H1 (cell line): Measurements from ENCODE around the gene IFIT5. TPM values are rescaled to one million over a fixed set of nuclear protein-coding genes. Genes with fewer than 3 reads are reported as not detected.

Source experiments
- CTCF ChIA-PET: fragments of 300-600 bp; sonication (Branson Sonifier 250); formaldehyde crosslinking; loops from one replicate; lab custom pipeline; 2021; ENCODE audit not compliant: partially characterized antibody; lab: Charles Lee
- POLR2A ChIA-PET: fragments of 300-600 bp; sonication (Branson Sonifier 250); formaldehyde crosslinking; loops from one replicate; lab custom pipeline; 2021; ENCODE audit warnings: inconsistent platforms; ENCODE audit not compliant: partially characterized antibody; lab: Charles Lee
- DNase-seq, 2 experiments: peaks; one replicate each; pipeline versions ENCODE4 v3.0.0 to v3.0.0-alpha.2; 2010 to 2022; ENCODE audit warnings: low spot score in 2 of 2, low read depth in 1 of 2, mixed read lengths in 1 of 2
- FAIRE-seq: peaks from 2 replicates; lab custom pipeline; 2011; peaks lifted over from hg19 to GRCh38; lab: Jason Lieb, UNC
- H2AFZ ChIP-seq: 2 replicates; pipeline ENCODE4 v1.8.1; 2012; ENCODE audit warnings: low read length, inconsistent platforms
- H2AK5ac ChIP-seq: 2 replicates; pipeline ENCODE4 v1.6.1; 2013; ENCODE audit warnings: low read depth, low read length
- H2BK120ac ChIP-seq: replicated peaks from 2 replicates; pipeline ENCODE3; 2013; ENCODE audit warnings: low read depth, low read length, inconsistent platforms
- H2BK12ac ChIP-seq: 2 replicates; pipeline ENCODE4 v1.6.1; 2013; ENCODE audit warnings: low read depth, low read length
- H2BK15ac ChIP-seq: 2 replicates; pipeline ENCODE4 v1.6.1; 2013; ENCODE audit warnings: low read length
- H2BK20ac ChIP-seq: 2 replicates; pipeline ENCODE4 v1.6.1; 2013; ENCODE audit warnings: low read length
- H2BK5ac ChIP-seq: 2 replicates; pipeline ENCODE4 v1.6.1; 2013; ENCODE audit warnings: low read depth, low read length
- H3K14ac ChIP-seq: 2 replicates; pipeline ENCODE4 v1.6.1; 2013; ENCODE audit warnings: inconsistent platforms; ENCODE audit not compliant: insufficient read length
- H3K18ac ChIP-seq: 2 replicates; pipeline ENCODE4 v1.6.1; 2013; ENCODE audit warnings: low read length; ENCODE audit errors: extremely low read depth
- H3K23ac ChIP-seq: 2 replicates; pipeline ENCODE4 v1.6.1; 2013; ENCODE audit warnings: inconsistent platforms; ENCODE audit not compliant: insufficient read length
- H3K23me2 ChIP-seq: 2 replicates; pipeline ENCODE4 v1.6.1; 2013; ENCODE audit warnings: low read depth, low read length
- H3K27ac ChIP-seq: 2 replicates; pipeline ENCODE4 v1.6.1; 2011; ENCODE audit warnings: low read depth, low read length, inconsistent platforms
- H3K27me3 ChIP-seq, 4 experiments: replicated peaks in 1 of 4; 1 replicate in 1 of 4; 2 replicates in 3 of 4; pipeline versions ENCODE4 v1.6.1 to v1.8.1; 2011 to 2013; ENCODE audit warnings: low read length in 3 of 4, mild to moderate bottlenecking in 3 of 4, inconsistent platforms in 2 of 4, mixed read lengths in 2 of 4, moderate library complexity in 1 of 4; ENCODE audit not compliant: control insufficient read depth in 3 of 4, insufficient read depth in 3 of 4; ENCODE audit errors: extremely low read depth in 1 of 4
- H3K36me3 ChIP-seq, 4 experiments: 2 replicates each; pipeline versions ENCODE4 v1.6.1 to v1.8.1; 2011 to 2013; ENCODE audit warnings: mild to moderate bottlenecking in 4 of 4, low read length in 3 of 4, moderate library complexity in 2 of 4, control low read depth in 1 of 4, inconsistent platforms in 1 of 4; ENCODE audit not compliant: insufficient read depth in 4 of 4, control insufficient read depth in 2 of 4
- H3K4ac ChIP-seq: replicated peaks from 2 replicates; pipeline ENCODE3; 2013; ENCODE audit warnings: low read length, low read depth, mixed read lengths, inconsistent platforms; ENCODE audit not compliant: insufficient read length
- H3K4me1 ChIP-seq, 4 experiments: replicated peaks in 1 of 4; 1 replicate in 1 of 4; 2 replicates in 3 of 4; pipeline versions ENCODE4 v1.6.1 to v1.8.1; 2011 to 2013; ENCODE audit warnings: low read length in 3 of 4, inconsistent platforms in 2 of 4, mixed read lengths in 1 of 4; ENCODE audit not compliant: insufficient read depth in 4 of 4, control insufficient read depth in 3 of 4
- H3K4me2 ChIP-seq, 2 experiments: 2 replicates each; pipeline versions ENCODE4 v1.6.1 to v1.8.1; 2011 to 2013; ENCODE audit warnings: low read depth in 2 of 2, low read length in 2 of 2, control low read depth in 1 of 2, inconsistent platforms in 1 of 2, mild to moderate bottlenecking in 1 of 2; ENCODE audit not compliant: insufficient read depth in 1 of 2
- H3K4me3 ChIP-seq, 4 experiments: fragments of 200-600, 300-600 bp in 1 of 4; sonication (generic), shearing (Covaris generic), sonication (Bioruptor Twin) in 1 of 4; 2 replicates each; pipeline versions ENCODE4 v1.5.1 to v1.8.1; 2011 to 2016; ENCODE audit warnings: low read length in 4 of 4, low read depth in 3 of 4, control low read depth in 2 of 4, inconsistent platforms in 2 of 4, mild to moderate bottlenecking in 2 of 4, mixed read lengths in 1 of 4, moderate library complexity in 1 of 4; ENCODE audit not compliant: insufficient read depth in 2 of 4; ENCODE audit errors: extremely low read depth in 1 of 4
- H3K56ac ChIP-seq: replicated peaks from 2 replicates; pipeline ENCODE3; 2013; ENCODE audit warnings: low read depth, mild to moderate bottlenecking, mixed read lengths, low read length, inconsistent platforms; ENCODE audit not compliant: insufficient read length
- H3K79me1 ChIP-seq: 2 replicates; pipeline ENCODE4 v1.6.1; 2013; ENCODE audit warnings: low read depth, low read length, control low read depth
- H3K79me2 ChIP-seq, 2 experiments: 2 replicates each; pipeline versions ENCODE4 v1.6.1 to v1.8.1; 2012 to 2013; ENCODE audit warnings: low read length in 2 of 2, mild to moderate bottlenecking in 2 of 2, inconsistent platforms in 1 of 2; ENCODE audit not compliant: insufficient read depth in 2 of 2, control insufficient read depth in 1 of 2
- H3K9ac ChIP-seq, 4 experiments: replicated peaks in 1 of 4; 1 replicate in 1 of 4; 2 replicates in 3 of 4; pipeline versions ENCODE4 v1.6.1 to v1.8.1; 2011 to 2013; ENCODE audit warnings: low read depth in 3 of 4, low read length in 3 of 4, control low read depth in 2 of 4, mild to moderate bottlenecking in 2 of 4, moderate library complexity in 2 of 4, inconsistent platforms in 1 of 4; ENCODE audit errors: extremely low read depth in 1 of 4
- H3K9me3 ChIP-seq, 2 experiments: 2 replicates each; pipeline versions ENCODE4 v1.6.1 to v1.8.1; 2012 to 2013; ENCODE audit warnings: mild to moderate bottlenecking in 2 of 2, moderate library complexity in 2 of 2, control low read depth in 1 of 2, inconsistent platforms in 1 of 2, low read depth in 1 of 2, low read length in 1 of 2, mixed read lengths in 1 of 2; ENCODE audit not compliant: insufficient read depth in 2 of 2
- H4K20me1 ChIP-seq, 2 experiments: replicated peaks in 1 of 2; 2 replicates each; pipeline versions ENCODE3 to v1.8.1; 2011 to 2013; ENCODE audit warnings: inconsistent platforms in 2 of 2, low read length in 2 of 2, mild to moderate bottlenecking in 1 of 2; ENCODE audit not compliant: insufficient read depth in 2 of 2, control insufficient read depth in 1 of 2
- H4K5ac ChIP-seq: 2 replicates; pipeline ENCODE4 v1.6.1; 2013; ENCODE audit warnings: low read length, low read depth, mixed read lengths, inconsistent platforms; ENCODE audit not compliant: insufficient read length
- H4K8ac ChIP-seq: 2 replicates; pipeline ENCODE4 v1.8.0; 2013; ENCODE audit warnings: mild to moderate bottlenecking, moderate library complexity, low read length, inconsistent platforms; ENCODE audit not compliant: insufficient read depth; ENCODE audit errors: extremely low read depth
- H4K91ac ChIP-seq: replicated peaks from 2 replicates; pipeline ENCODE3; 2013; ENCODE audit warnings: low read length, mixed read lengths, inconsistent platforms; ENCODE audit not compliant: insufficient read length
- CHD1 ChIP-seq: IDR thresholded peaks from 2 replicates; pipeline ENCODE4 v1.6.1; 2012; ENCODE audit warnings: low read depth, low read length, improper control_type of control experiment
- E2F6 ChIP-seq: IDR thresholded peaks from 2 replicates; pipeline ENCODE4 v1.6.1; 2012; ENCODE audit warnings: inconsistent platforms
- KDM4A ChIP-seq: IDR thresholded peaks from one replicate; pipeline ENCODE4 v1.7.1; 2012; ENCODE audit warnings: low read depth, mild to moderate bottlenecking, moderate library complexity, low read length, inconsistent platforms; ENCODE audit not compliant: severe bottlenecking
- PHF8 ChIP-seq: fragments of 200-600 bp; sonication (generic); conservative IDR thresholded peaks from 2 replicates; pipeline ENCODE4 v1.7.1; 2012; ENCODE audit warnings: low read depth, mild to moderate bottlenecking, inconsistent platforms, low read length, moderate library complexity
- RAD21 ChIP-seq, 2 experiments: IDR thresholded peaks in 1 of 2; conservative IDR thresholded peaks in 1 of 2; 2 replicates each; pipeline ENCODE4 v1.6.1; 2011; ENCODE audit warnings: low read depth in 2 of 2, low read length in 2 of 2, improper control_type of control experiment in 1 of 2, inconsistent platforms in 1 of 2, mild to moderate bottlenecking in 1 of 2, moderate library complexity in 1 of 2
- SIN3A ChIP-seq, 2 experiments: IDR thresholded peaks in 1 of 2; conservative IDR thresholded peaks in 1 of 2; 2 replicates each; pipeline ENCODE4 v1.6.1; 2011 to 2012; ENCODE audit warnings: low read length in 2 of 2, improper control_type of control experiment in 1 of 2, low read depth in 1 of 2, mild to moderate bottlenecking in 1 of 2
- TAF7 ChIP-seq: optimal IDR thresholded peaks from 2 replicates; pipeline ENCODE3; 2011; ENCODE audit warnings: low read depth, mild to moderate bottlenecking, inconsistent platforms, low read length, moderate library complexity, borderline replicate concordance
- ZNF274 ChIP-seq: IDR thresholded peaks from 2 replicates; pipeline ENCODE4 v1.7.0; 2012; ENCODE audit warnings: low read length, borderline replicate concordance; ENCODE audit errors: extremely low read depth
- WGBS, 2 experiments: shearing (Covaris generic) in 1 of 2; methylation state at CpG; one replicate each; pipeline versions ENCODE4 v1.1.6 to v1.1.7; 2013 to 2015; ENCODE audit warnings: low lambda C conversion rate in 2 of 2, mixed read lengths in 2 of 2, inconsistent platforms in 1 of 2, low coverage in 1 of 2, missing lambda C conversion rate in 1 of 2; ENCODE audit not compliant: insufficient replicate concordance in 2 of 2, insufficient coverage in 1 of 2, insufficient read length in 1 of 2; ENCODE audit errors: extremely low coverage in 1 of 2, missing lambda C conversion rate in 1 of 2; 5-methylcytosine and 5-hydroxymethylcytosine counted together
- polyA plus RNA-seq, 7 experiments: library from polyadenylated mRNA; depleted of rRNA in 3 of 7; stranded (reverse) in 5 of 7; unstranded in 2 of 7; fragments of >200 nt in 5 of 7; fragments of 200-250 nt in 2 of 7; gene quantifications; 1 replicate in 5 of 7; 2 replicates in 1 of 7; 4 replicates in 1 of 7; pipeline versions ENCODE4 v1.2.1 to v1.2.3, GENCODE V29; 2011 to 2013; ENCODE audit warnings: missing spikeins in 2 of 7, mixed read lengths in 2 of 7
- total RNA-seq: library from RNA; stranded (reverse); fragmentation: NEBNext Ultra II Directional; extraction: Animal tissue kit (Norgen Biotek cat#: 25700); gene quantifications from 2 replicates; pipeline ENCODE4 v1.2.1, GENCODE V29; 2021

Gene IFIT5
- total and polyA plus RNA-seq, 2 of the 8 experiments (the other 6 are each of a cell fraction or from before 2014, with no cell fraction given), result 0.94 to 2.6 TPM

GRCh38 chr10:89414879-89415821, 782 bp downstream of the IFIT5 start:
- H3K79me2 ChIP-seq, result no peaks in the 10 kb centered on the region
- no peaks in the 10 kb centered on the region for H3K9me3 ChIP-seq
- no peaks in the 10 kb centered on the region for H3K79me1 ChIP-seq
- peaks cover 0 to 10% (median 3%) of the 10 kb centered on the region in 4 experiments; a peak in 6 of 7 replicates for H3K4me1 ChIP-seq
- no peaks in the 10 kb centered on the region; a peak in 1 of 8 replicates for H3K36me3 ChIP-seq
- H2BK20ac ChIP-seq, result no peak overlapping the region
- H4K20me1 ChIP-seq, result no peaks in the 10 kb centered on the region
- H2BK15ac ChIP-seq, result no peak overlapping the region
- H3K4ac ChIP-seq, result no peak overlapping the region
- peak overlapping the region in 3 of 4 experiments; percentile 46 to 72 (median 64); a peak in 4 of 7 replicates for H3K9ac ChIP-seq
- H2BK120ac ChIP-seq, result no peak overlapping the region
- WGBS, 2 experiments, result 8% methylated on average over 63 of the region's 66 CpGs; no CpG with 5 or more reads in 1 of the 2 experiments
- peaks cover 6% of the 10 kb centered on the region; the same call in 1 of the 2 replicates for H3K23me2 ChIP-seq
- peak overlapping the region; percentile 78 for H4K8ac ChIP-seq
- no peak overlapping the region for H3K23ac ChIP-seq
- no peak overlapping the region for H3K14ac ChIP-seq
- H2AK5ac ChIP-seq, result no peak overlapping the region
- H4K91ac ChIP-seq, result no peak overlapping the region
- H4K5ac ChIP-seq, result no peak overlapping the region
- peak in 1 of 2 experiments; percentile 81 for DNase-seq
- peak overlapping the region; percentile 78 to 82 (median 80) for H3K4me3 ChIP-seq
- ChIA-PET CTCF (interaction anchor here (1.1 to 1.4 kb wide), 3 partner anchors 10 to 159 kb away, joined by 3 read pairs; no protein-coding TSS in a partner anchor), POLR2A (interaction anchor here (1.0 to 1.8 kb wide), 2 partner anchors 12 to 113 kb away, joined by 3 to 7 read pairs; partner anchors contain the start of gene IFIT2)
- peak overlapping the region; percentile 82 to 85 for H3K4me2 ChIP-seq
- peak overlapping the region; percentile 71 for H3K18ac ChIP-seq
- no peak for FAIRE-seq
- peak overlapping the region; percentile 14 for H3K56ac ChIP-seq
- H2AFZ ChIP-seq, result peak overlapping the region; percentile 64; the same call in 1 of the 2 replicates
- no peak overlapping the region for H3K27ac ChIP-seq
- no peak overlapping the region; the same call in 1 of the 2 replicates for H2BK5ac ChIP-seq
- peaks cover 0 to 20% (median 15%) of the 10 kb centered on the region in 4 experiments; a peak in 6 of 7 replicates for H3K27me3 ChIP-seq
- peak overlapping the region; percentile 75; the same call in 1 of the 2 replicates for H2BK12ac ChIP-seq
- TF ChIP-seq E2F6, result peak; percentile 72
- TF ChIP-seq CHD1, result no peak
- TF ChIP-seq TAF7, result no peak
- no peak for TF ChIP-seq KDM4A
- TF ChIP-seq RAD21 (IDR thresholded peaks at IDR 0.05 in 1 of 2, conservative IDR thresholded peaks at IDR 0.05 in 1 of 2; ENCODE audit: low read depth in 2 of 2, low read length in 2 of 2), result no peak
- TF ChIP-seq PHF8, result 0 out of 2 replicates have a peak, but pooled peaks have one; percentile 46
- TF ChIP-seq SIN3A (conservative IDR thresholded peaks at IDR 0.05 in 1 of 2, IDR thresholded peaks at IDR 0.05 in 1 of 2; ENCODE audit: low read depth in 1 of 2, low read length in 2 of 2), result 0 out of 4 replicates have a peak, but pooled peaks have one; percentile 34 to 41
- TF ChIP-seq ZNF274, result no peak
